Right atrium auricular region (tissue), 2 donors: Measurements from ENCODE around the gene TTC39C. TPM values are rescaled to one million over a fixed set of nuclear protein-coding genes. Genes with fewer than 3 reads are reported as not detected.

Experiments
- DNase-seq: peaks from one replicate; pipeline ENCODE4 v3.0.0-alpha.2; 2019; ENCODE audit warnings: low spot score
- H3K27ac ChIP-seq, 2 donors: fragments of 200-600 bp; sonication (generic); 1 replicate in 1 of 2; 2 replicates in 1 of 2; pipeline ENCODE4 v1.5.1; 2016 to 2019
- H3K27me3 ChIP-seq, 2 donors: fragments of 200-600 bp; sonication (generic); one replicate each; pipeline versions ENCODE4 v1.5.1 to v1.6.0; 2017 to 2019
- H3K36me3 ChIP-seq: fragments of 200-600 bp; sonication (generic); one replicate; pipeline ENCODE4 v1.5.1; 2016
- H3K4me1 ChIP-seq, 2 donors: fragments of 200-600 bp; sonication (generic); one replicate each; pipeline versions ENCODE4 v1.5.1 to v1.6.0; 2017 to 2019
- H3K4me3 ChIP-seq, 2 donors: fragments of 200-600 bp; sonication (generic); 1 replicate in 1 of 2; 2 replicates in 1 of 2; pipeline ENCODE4 v1.5.1; 2017 to 2019; ENCODE audit warnings: mild to moderate bottlenecking in 1 of 2, moderate library complexity in 1 of 2
- H3K9me3 ChIP-seq, 2 donors: fragments of 200-600 bp; sonication (generic); one replicate each; pipeline ENCODE4 v1.5.1; 2019
- total RNA-seq, 2 donors: library from RNA; depleted of rRNA; stranded (reverse); fragments of >200 nt; gene quantifications; one replicate each; pipeline ENCODE4 v1.1.0, GENCODE V29; 2016
- TF ChIP-seq, protein P1 (sequence below), 2 donors: fragments of 200-600 bp; sonication (generic); IDR thresholded peaks; one replicate each; pipeline ENCODE4 v1.5.1; 2019; ENCODE audit warnings: antibody characterized with exemption in 2 of 2

The TTC39C gene
- total RNA-seq, 2 donors from 2014 or later = 4.2 to 10.3 TPM

DNA sequence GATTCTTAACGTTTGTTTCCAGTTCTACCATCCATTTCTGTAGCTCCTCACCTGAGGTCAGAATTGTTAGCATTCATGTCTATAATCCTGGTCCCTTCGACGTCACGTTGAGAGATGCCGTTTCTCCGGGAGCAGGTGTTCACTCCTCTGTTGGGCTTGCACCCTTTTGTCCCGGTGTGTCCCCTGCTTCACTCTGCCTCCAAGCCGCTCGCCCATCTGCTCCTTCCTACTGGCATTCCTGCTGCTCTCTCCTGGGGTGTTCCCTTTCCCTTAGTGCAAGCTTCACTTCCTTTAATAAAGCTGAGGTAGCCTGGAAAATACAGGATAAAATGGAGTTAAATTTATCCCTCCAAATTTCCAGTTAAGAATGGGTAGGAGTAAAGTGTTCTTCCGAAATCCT is 62.4 kb downstream of the TTC39C start:
- H3K27ac ChIP-seq = peak overlapping the region; percentile 64 to 78
- H3K4me1 ChIP-seq = peaks cover 0 to 18% of the 10 kb centered on the region in 2 donors
- no peaks in the 10 kb centered on the region for H3K27me3 ChIP-seq
- TF ChIP-seq, protein P1, sequence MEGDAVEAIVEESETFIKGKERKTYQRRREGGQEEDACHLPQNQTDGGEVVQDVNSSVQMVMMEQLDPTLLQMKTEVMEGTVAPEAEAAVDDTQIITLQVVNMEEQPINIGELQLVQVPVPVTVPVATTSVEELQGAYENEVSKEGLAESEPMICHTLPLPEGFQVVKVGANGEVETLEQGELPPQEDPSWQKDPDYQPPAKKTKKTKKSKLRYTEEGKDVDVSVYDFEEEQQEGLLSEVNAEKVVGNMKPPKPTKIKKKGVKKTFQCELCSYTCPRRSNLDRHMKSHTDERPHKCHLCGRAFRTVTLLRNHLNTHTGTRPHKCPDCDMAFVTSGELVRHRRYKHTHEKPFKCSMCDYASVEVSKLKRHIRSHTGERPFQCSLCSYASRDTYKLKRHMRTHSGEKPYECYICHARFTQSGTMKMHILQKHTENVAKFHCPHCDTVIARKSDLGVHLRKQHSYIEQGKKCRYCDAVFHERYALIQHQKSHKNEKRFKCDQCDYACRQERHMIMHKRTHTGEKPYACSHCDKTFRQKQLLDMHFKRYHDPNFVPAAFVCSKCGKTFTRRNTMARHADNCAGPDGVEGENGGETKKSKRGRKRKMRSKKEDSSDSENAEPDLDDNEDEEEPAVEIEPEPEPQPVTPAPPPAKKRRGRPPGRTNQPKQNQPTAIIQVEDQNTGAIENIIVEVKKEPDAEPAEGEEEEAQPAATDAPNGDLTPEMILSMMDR (IDR thresholded peaks at IDR 0.05) = no peak
- no peaks in the 10 kb centered on the region for H3K36me3 ChIP-seq
- H3K9me3 ChIP-seq = no peaks in the 10 kb centered on the region
- no peak for DNase-seq
- no peak overlapping the region for H3K4me3 ChIP-seq

DNA sequence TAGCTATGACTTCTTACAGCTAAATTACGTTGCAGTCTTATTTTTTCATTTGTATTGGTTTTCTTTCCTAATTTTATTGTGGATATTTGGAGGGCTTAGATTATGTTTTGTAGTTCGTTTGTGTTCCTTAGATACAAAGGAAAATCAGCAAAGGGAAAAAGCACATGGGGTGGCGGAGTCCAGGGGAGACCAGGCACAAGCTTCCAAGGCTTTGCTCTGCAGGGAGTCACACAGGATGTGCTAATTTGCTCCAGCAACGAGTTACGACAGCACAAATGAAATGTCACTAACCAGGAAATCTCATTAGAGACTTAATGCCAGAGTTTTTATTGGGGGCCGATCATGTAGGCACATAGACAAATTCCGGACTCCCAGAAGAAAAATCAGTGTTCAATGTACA is 63.8 kb downstream of the TTC39C start:
- Histone ChIP-seq H3K27ac (no peak overlapping the region), H3K9me3 (no peaks in the 10 kb centered on the region), H3K4me3 (no peak overlapping the region), H3K36me3 (no peaks in the 10 kb centered on the region), H3K27me3 (no peaks in the 10 kb centered on the region), H3K4me1 (peaks cover 0 to 18% of the 10 kb centered on the region in 2 donors)
- TF ChIP-seq, protein P1 (IDR thresholded peaks at IDR 0.05) = no peak
- DNase-seq = no peak

DNA sequence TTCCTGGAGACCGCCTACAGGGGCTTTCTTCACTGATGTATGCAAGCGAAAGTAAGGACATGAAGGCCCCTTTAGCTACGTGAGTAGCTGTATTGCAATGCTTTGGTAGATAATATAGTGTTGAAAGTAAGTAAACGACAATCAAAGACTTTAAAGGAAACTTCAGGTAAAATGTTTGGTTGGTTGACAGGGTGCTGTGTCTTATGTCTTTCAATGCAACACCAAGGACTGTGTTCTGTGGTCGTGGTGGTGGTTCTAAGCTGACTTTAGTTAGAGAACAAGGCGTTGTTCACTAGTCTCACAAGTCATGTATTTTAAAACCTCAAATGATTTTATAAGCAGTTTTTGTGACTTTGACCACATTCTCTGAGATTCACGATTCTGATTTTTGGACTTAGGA is 66.3 kb downstream of the TTC39C start:
- Histone ChIP-seq H3K9me3 (no peaks in the 10 kb centered on the region), H3K36me3 (no peaks in the 10 kb centered on the region)
- no peak for DNase-seq

DNA sequence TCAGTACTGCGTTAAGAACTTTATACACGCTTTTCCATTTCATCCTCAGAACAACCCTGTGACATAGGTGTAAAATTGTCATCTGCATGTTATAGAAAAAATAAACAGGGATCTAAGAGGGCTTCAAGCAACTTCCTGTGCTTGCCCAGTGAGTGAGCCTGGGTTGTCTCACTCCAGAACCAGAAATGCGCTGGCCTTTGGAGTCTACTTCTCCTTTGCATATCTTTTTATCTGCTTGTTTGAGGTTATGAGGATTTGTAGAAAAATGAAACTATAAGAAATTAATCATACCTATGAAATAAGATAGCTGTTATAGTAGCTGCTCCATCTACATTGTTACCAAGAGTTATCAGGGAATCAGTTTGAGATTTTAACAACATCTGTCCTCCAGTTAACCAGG is 69.0 kb downstream of the TTC39C start:
- Histone ChIP-seq H3K4me1 (peaks cover 0 to 3% of the 10 kb centered on the region in 2 donors), H3K27ac (no peak overlapping the region), H3K9me3 (no peaks in the 10 kb centered on the region), H3K36me3 (no peaks in the 10 kb centered on the region), H3K4me3 (no peak overlapping the region), H3K27me3 (no peaks in the 10 kb centered on the region)
- TF ChIP-seq, protein P1 (IDR thresholded peaks at IDR 0.05) = no peak
- no peak for DNase-seq

More for the DNA sequence above, 66.3 kb downstream of the TTC39C start:
- TF ChIP-seq, protein P1 (IDR thresholded peaks at IDR 0.05) = no peak
- no peak overlapping the region for H3K4me3 ChIP-seq
- H3K27me3 ChIP-seq = no peaks in the 10 kb centered on the region
- H3K4me1 ChIP-seq = peaks cover 0 to 14% of the 10 kb centered on the region in 2 donors
- H3K27ac ChIP-seq = no peak overlapping the region

DNA sequence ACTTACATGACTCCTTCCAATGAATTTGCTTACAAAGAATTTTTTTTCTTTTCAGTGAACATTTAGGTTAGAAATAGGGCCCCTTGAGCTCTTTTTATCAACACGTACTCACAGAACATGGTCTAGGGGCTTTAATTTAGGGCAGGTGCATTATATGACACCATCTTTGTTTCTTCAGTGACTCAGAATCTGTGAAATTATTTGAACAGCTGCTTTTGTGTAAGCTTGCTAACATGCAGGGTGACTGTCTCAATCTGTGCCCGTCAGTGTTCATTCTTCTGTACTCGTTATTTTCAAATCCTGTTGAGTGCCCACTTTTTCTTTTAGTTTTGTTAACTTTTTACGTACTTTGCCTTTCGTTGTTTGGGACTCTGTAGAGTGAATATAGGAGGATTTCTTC is 71.5 kb downstream of the TTC39C start:
- no peak overlapping the region for H3K4me3 ChIP-seq
- TF ChIP-seq, protein P1 (IDR thresholded peaks at IDR 0.05) = no peak
- H3K36me3 ChIP-seq = no peaks in the 10 kb centered on the region
- DNase-seq = no peak
- H3K9me3 ChIP-seq = no peaks in the 10 kb centered on the region
- no peaks in the 10 kb centered on the region for H3K27me3 ChIP-seq
- peaks cover 0 to 20% of the 10 kb centered on the region in 2 donors for H3K4me1 ChIP-seq
- H3K27ac ChIP-seq = no peak overlapping the region

DNA sequence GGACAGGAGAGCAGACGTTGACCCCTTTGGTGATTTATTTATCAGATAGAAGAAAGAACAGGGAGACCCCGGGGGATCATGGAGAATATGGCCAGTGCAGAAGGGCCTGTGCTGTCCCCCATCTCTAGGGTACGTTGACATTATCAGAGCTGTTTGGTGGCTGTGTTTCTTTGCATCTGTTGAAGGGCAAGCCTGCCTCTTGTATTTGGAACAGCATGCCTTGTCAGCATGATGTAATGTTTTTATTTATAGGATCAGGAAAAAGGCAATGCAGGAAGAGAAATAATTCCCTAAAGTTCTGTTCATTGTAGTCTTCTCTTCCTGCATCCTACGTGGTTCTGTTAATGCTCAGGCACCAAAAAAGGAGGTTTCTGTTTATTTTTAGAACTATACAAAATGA is 74.5 kb downstream of the TTC39C start:
- TF ChIP-seq, protein P1 (IDR thresholded peaks at IDR 0.05) = no peak
- Histone ChIP-seq H3K27me3 (no peaks in the 10 kb centered on the region), H3K9me3 (no peaks in the 10 kb centered on the region), H3K27ac (peak overlapping the region; percentile 35 to 52), H3K4me1 (peaks cover 0 to 20% of the 10 kb centered on the region in 2 donors), H3K4me3 (no peak overlapping the region), H3K36me3 (no peaks in the 10 kb centered on the region)
- DNase-seq = no peak
